ENCODE measurements around the gene FGD3. TPM values are rescaled to one million over a fixed set of nuclear protein-coding genes. Genes with fewer than 3 reads are reported as not detected.

FGD3 gene
- total and polyA plus RNA-seq, 9 of the 15 experiments (the other 6 are each of a cell fraction or from before 2014, with no cell fraction given), result 0.07 to 1.3 (median 0.29) TPM

GRCh38 chr9:93059715-93060578, 112.6 kb downstream of the FGD3 start (continued):
- no peak for TF ChIP-seq NR2C2 (CRISPR knock-in tag; IDR thresholded peaks at IDR 0.05)
- TF ChIP-seq NR2C2 (tag; IDR thresholded peaks at IDR 0.05), result no peak
- TF ChIP-seq ESRRA (IDR thresholded peaks at IDR 0.05; ENCODE audit: borderline replicate concordance, low read depth), result no peak
- no peak for TF ChIP-seq GABPB1 (CRISPR knock-in tag; IDR thresholded peaks at IDR 0.05)
- TF ChIP-seq EHMT2 (IDR thresholded peaks at IDR 0.05), result no peak
- TF ChIP-seq CGGBP1 (CRISPR knock-in tag; IDR thresholded peaks at IDR 0.05), result no peak
- no peak for TF ChIP-seq NR4A1 (CRISPR knock-in tag; IDR thresholded peaks at IDR 0.05)
- TF ChIP-seq NR4A1 (tag; IDR thresholded peaks at IDR 0.05), result peak; percentile 40
- no peak for TF ChIP-seq ZKSCAN8 (CRISPR knock-in tag; IDR thresholded peaks at IDR 0.05)
- no peak for TF ChIP-seq SIN3A (IDR thresholded peaks at IDR 0.05; ENCODE audit: borderline replicate concordance in 2 of 2, control insufficient read depth in 1 of 2, low read depth in 2 of 2, low read length in 2 of 2)
- peak; percentile 53 for TF ChIP-seq MAX (CRISPR knock-in tag; IDR thresholded peaks at IDR 0.05)
- TF ChIP-seq ZNF277 (CRISPR knock-in tag; IDR thresholded peaks at IDR 0.05; ENCODE audit: borderline replicate concordance), result no peak
- TF ChIP-seq BRCA1 (IDR thresholded peaks at IDR 0.05), result no peak
- TF ChIP-seq BRCA1 (CRISPR knock-in tag; IDR thresholded peaks at IDR 0.05), result no peak
- TF ChIP-seq TEAD1 (CRISPR knock-in tag; IDR thresholded peaks at IDR 0.05), result 0 out of 4 replicates have a peak, but pooled peaks of 1 of the 2 experiments have one; percentile 17
- TF ChIP-seq SNAPC5 (CRISPR knock-in tag; IDR thresholded peaks at IDR 0.05), result no peak
- TF ChIP-seq LEF1 (IDR thresholded peaks at IDR 0.05), result no peak
- TF ChIP-seq NCOA2 (IDR thresholded peaks at IDR 0.05; ENCODE audit: partially characterized antibody in 2 of 2), result no peak
- no peak for TF ChIP-seq ATF7 (IDR thresholded peaks at IDR 0.05)
- 0 out of 2 replicates have a peak, but pooled peaks have one; percentile 34 for TF ChIP-seq PHF8 (IDR thresholded peaks at IDR 0.05; ENCODE audit: borderline replicate concordance, low read length)
- TF ChIP-seq ZNF239 (CRISPR knock-in tag; IDR thresholded peaks at IDR 0.05), result no peak
- TF ChIP-seq NBN (IDR thresholded peaks at IDR 0.05; ENCODE audit: low read depth), result no peak

Data from K562 (cell line).